Caco-2 (cell line): ENCODE data around the gene SPACA7. TPM values are rescaled to one million over a fixed set of nuclear protein-coding genes. Genes with fewer than 3 reads are reported as not detected.

Experiments
- BruUV-seq: library from RNA; stranded (reverse); fragments of 400-500 nt; replicated peaks from 2 replicates; lab custom pipeline; 2021; lab: Mats Ljungman, UMichigan
- CTCF ChIA-PET: fragments of 300-600 bp; sonication (Branson Sonifier 250); formaldehyde crosslinking; loops from one replicate; lab custom pipeline; 2022; ENCODE audit warnings: antibody characterized with exemption; lab: Charles Lee
- POLR2A ChIA-PET: fragments of 300-600 bp; sonication (Branson Sonifier 250); formaldehyde crosslinking; loops from one replicate; lab custom pipeline; 2022; ENCODE audit warnings: antibody characterized with exemption; lab: Charles Lee
- DNase-seq, 2 experiments: peaks; one replicate each; pipeline versions ENCODE4 v3.0.0 to v3.0.0-alpha.2; 2020 to 2022
- H3K27me3 ChIP-seq: replicated peaks from 2 replicates; pipeline ENCODE4 v1.6.0; 2011; ENCODE audit warnings: low read length; ENCODE audit not compliant: control insufficient read depth, insufficient read depth
- H3K36me3 ChIP-seq: 2 replicates; pipeline ENCODE4 v1.5.1; 2011; ENCODE audit warnings: low read length; ENCODE audit not compliant: control insufficient read depth, insufficient read depth
- H3K4me1 ChIP-seq: fragments of 250-450 bp; sonication (Bioruptor Pico); 2 replicates; pipeline ENCODE4 v1.5.1; 2020; ENCODE audit warnings: mild to moderate bottlenecking
- H3K4me3 ChIP-seq: 2 replicates; pipeline ENCODE4 v1.5.1; 2011; ENCODE audit warnings: low read depth, mild to moderate bottlenecking, control low read depth, low read length
- H3K9me3 ChIP-seq: fragments of 250-450 bp; sonication (Bioruptor Pico); 2 replicates; pipeline ENCODE4 v1.5.1; 2020; ENCODE audit warnings: mild to moderate bottlenecking, moderate library complexity
- H3K27ac Mint-ChIP-seq: one replicate; pipeline ENCODE4 v1.8.0; 2022; ENCODE audit warnings: mixed read lengths; ENCODE audit not compliant: unreplicated experiment
- H3K27me3 Mint-ChIP-seq: one replicate; pipeline ENCODE4 v1.8.0; 2022; ENCODE audit warnings: mixed read lengths; ENCODE audit not compliant: insufficient read depth, unreplicated experiment
- H3K36me3 Mint-ChIP-seq: one replicate; pipeline ENCODE4 v1.8.0; 2022; ENCODE audit warnings: mild to moderate bottlenecking, mixed read lengths; ENCODE audit not compliant: insufficient read depth, unreplicated experiment
- H3K4me1 Mint-ChIP-seq: one replicate; pipeline ENCODE4 v1.8.0; 2022; ENCODE audit warnings: low read depth, mixed read lengths; ENCODE audit not compliant: unreplicated experiment
- H3K4me3 Mint-ChIP-seq: one replicate; pipeline ENCODE4 v1.8.0; 2022; ENCODE audit warnings: mild to moderate bottlenecking, moderate library complexity, mixed read lengths; ENCODE audit not compliant: unreplicated experiment
- H3K9me3 Mint-ChIP-seq: one replicate; pipeline ENCODE4 v1.8.0; 2022; ENCODE audit warnings: mixed read lengths; ENCODE audit not compliant: unreplicated experiment
- CTCF ChIP-seq, 2 experiments: fragments of 200-600 bp in 1 of 2; IDR thresholded peaks; 1 replicate in 1 of 2; 2 replicates in 1 of 2; pipeline versions ENCODE4 v1.5.1 to v1.8.0; 2011 to 2022; ENCODE audit warnings: antibody characterized with exemption in 1 of 2, control low read depth in 1 of 2, inconsistent platforms in 1 of 2, low read depth in 1 of 2, low read length in 1 of 2, mild to moderate bottlenecking in 1 of 2, moderate library complexity in 1 of 2; ENCODE audit not compliant: insufficient read depth in 1 of 2, severe bottlenecking in 1 of 2, unreplicated experiment in 1 of 2
- intact Hi-C: fragments of 100-400 bp; cut with micrococcal nuclease; formaldehyde crosslinking; loops from one replicate; pipeline ENCODE4 v1.10.0; 2022; ENCODE audit not compliant: unreplicated experiment
- total RNA-seq: library from RNA; stranded (reverse); gene quantifications from 2 replicates; pipeline ENCODE4 v1.2.3, GENCODE V29; 2022

The SPACA7 gene
- total RNA-seq, 1 experiment from 2014 or later = not detected

- intact Hi-C loops = no loop called here
- CTCF ChIA-PET = no interaction called here
- Mint-ChIP-seq H3K27me3 (peaks cover 13% of the 10 kb centered on the region), H3K4me1 (peaks cover 18% of the 10 kb centered on the region), H3K36me3 (no peaks in the 10 kb centered on the region), H3K27ac (no peak overlapping the region), H3K4me3 (no peak overlapping the region), H3K9me3 (no peaks in the 10 kb centered on the region)
- Histone ChIP-seq H3K4me3 (no peak overlapping the region), H3K4me1 (peaks cover 19% of the 10 kb centered on the region), H3K36me3 (no peaks in the 10 kb centered on the region), H3K27me3 (no peaks in the 10 kb centered on the region), H3K9me3 (no peaks in the 10 kb centered on the region)
- no peak for TF ChIP-seq CTCF (IDR thresholded peaks at IDR 0.05; ENCODE audit: insufficient read depth in 1 of 2, low read depth in 1 of 2, low read length in 1 of 2, severe bottlenecking in 1 of 2, unreplicated experiment in 1 of 2)
- no peak for DNase-seq
- BruUV-seq = no TSS peak
- POLR2A ChIA-PET = no interaction called here
These were observed 75.6 kb downstream of the SPACA7 start for GRCh38 chr13:112451512-112452379.

- ChIA-PET CTCF (no interaction called here), POLR2A (no interaction called here)
- H3K4me1 ChIP-seq = peaks cover 18% of the 10 kb centered on the region
- DNase-seq = no peak
- Mint-ChIP-seq H3K4me1 (peaks cover 18% of the 10 kb centered on the region), H3K27ac (no peak overlapping the region), H3K27me3 (peaks cover 13% of the 10 kb centered on the region), H3K4me3 (no peak overlapping the region), H3K9me3 (no peaks in the 10 kb centered on the region), H3K36me3 (no peaks in the 10 kb centered on the region)
- intact Hi-C loops = no loop called here
- H3K4me3 ChIP-seq = no peak overlapping the region
- no peak for TF ChIP-seq CTCF (IDR thresholded peaks at IDR 0.05; ENCODE audit: insufficient read depth in 1 of 2, low read depth in 1 of 2, low read length in 1 of 2, severe bottlenecking in 1 of 2, unreplicated experiment in 1 of 2)
- no peaks in the 10 kb centered on the region for H3K36me3 ChIP-seq
- H3K9me3 ChIP-seq = no peaks in the 10 kb centered on the region
- no TSS peak for BruUV-seq
- H3K27me3 ChIP-seq = no peaks in the 10 kb centered on the region
These were observed 76.4 kb downstream of the SPACA7 start for GRCh38 chr13:112452380-112453206.

- Mint-ChIP-seq H3K27ac (no peak overlapping the region), H3K4me1 (peaks cover 15% of the 10 kb centered on the region), H3K27me3 (peaks cover 16% of the 10 kb centered on the region), H3K36me3 (no peaks in the 10 kb centered on the region), H3K9me3 (no peaks in the 10 kb centered on the region), H3K4me3 (no peak overlapping the region)
- H3K27me3 ChIP-seq = no peaks in the 10 kb centered on the region; the same call in 1 of the 2 replicates
- no TSS peak for BruUV-seq
- no peak overlapping the region for H3K4me3 ChIP-seq
- POLR2A ChIA-PET = no interaction called here
- CTCF ChIA-PET = no interaction called here
- intact Hi-C loops = no loop called here
- DNase-seq = no peak
- no peaks in the 10 kb centered on the region for H3K9me3 ChIP-seq
- peaks cover 11% of the 10 kb centered on the region for H3K4me1 ChIP-seq
- TF ChIP-seq CTCF (IDR thresholded peaks at IDR 0.05; ENCODE audit: insufficient read depth in 1 of 2, low read depth in 1 of 2, low read length in 1 of 2, severe bottlenecking in 1 of 2, unreplicated experiment in 1 of 2) = no peak
- no peaks in the 10 kb centered on the region for H3K36me3 ChIP-seq
These were observed 77.2 kb downstream of the SPACA7 start for GRCh38 chr13:112453207-112453829.
